GM19351 (cell line): ENCODE measurements around the gene FANCG.

ENCODE experiments used
- ATAC-seq: cut with Tn5 transposase; IDR thresholded peaks from one replicate; pipeline ENCODE4 v1.9.1; 2021; ENCODE audit warnings: mild to moderate bottlenecking, moderate library complexity; ENCODE audit not compliant: unreplicated experiment

The FANCG gene

GRCh38 chr9:35069020-35069419, 10.7 kb downstream of the FANCG start:
- ATAC-seq: no peak

DNA sequence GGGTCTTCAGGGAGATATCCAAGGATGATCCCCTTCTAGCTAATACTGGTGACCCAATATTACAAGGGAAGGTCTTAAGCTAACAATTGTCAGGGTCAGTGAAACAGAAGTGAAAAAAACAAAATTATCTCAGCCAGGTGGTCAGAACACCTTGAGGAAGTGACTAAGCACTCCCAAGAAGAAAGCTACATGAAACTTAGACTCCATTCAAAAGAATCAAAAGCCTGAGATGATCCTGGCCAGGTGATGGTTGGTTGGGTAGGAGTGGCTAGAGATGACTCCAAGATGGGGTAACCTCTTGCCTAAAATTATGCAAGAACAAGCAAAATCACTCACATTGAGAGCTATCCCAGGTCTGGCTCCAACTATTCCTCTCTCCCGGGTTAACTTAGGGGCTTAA, 12.7 kb downstream of the FANCG start:
- ATAC-seq: no peak

DNA sequence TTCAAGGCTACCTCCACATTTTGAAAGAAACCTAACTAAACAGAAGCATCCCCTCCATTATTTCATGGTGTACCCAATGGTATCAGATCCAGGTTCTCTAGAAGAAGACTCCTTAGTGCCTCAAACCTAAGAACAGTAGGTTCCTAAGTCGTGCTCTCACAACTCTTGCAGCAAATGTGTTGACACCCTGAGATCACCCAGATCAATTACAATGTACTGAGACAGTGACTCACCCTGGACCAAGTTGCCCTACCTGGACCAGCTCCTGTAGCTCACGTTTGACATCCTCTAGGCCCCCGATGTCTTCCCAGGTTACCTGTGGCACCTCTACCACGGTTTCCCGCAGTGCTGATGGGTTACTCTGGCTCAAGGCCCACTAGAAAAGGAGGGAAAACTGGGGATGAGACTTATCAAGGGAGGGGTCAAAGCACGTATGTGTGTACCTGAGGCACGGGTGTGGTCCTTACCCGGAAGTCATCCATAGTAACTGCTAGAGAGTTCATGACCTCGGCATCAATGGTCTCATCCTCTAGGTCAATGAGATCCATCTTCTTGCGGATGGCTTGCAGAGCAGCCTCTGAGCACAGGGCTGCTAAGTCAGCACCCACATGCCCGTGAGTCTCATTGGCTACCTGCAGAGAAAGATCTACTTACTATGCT, 19.1 kb downstream of the FANCG start:
- ATAC-seq: no peak

GRCh38 chr9:35059438-35059837, 20.3 kb downstream of the FANCG start:
- no peak for ATAC-seq

DNA sequence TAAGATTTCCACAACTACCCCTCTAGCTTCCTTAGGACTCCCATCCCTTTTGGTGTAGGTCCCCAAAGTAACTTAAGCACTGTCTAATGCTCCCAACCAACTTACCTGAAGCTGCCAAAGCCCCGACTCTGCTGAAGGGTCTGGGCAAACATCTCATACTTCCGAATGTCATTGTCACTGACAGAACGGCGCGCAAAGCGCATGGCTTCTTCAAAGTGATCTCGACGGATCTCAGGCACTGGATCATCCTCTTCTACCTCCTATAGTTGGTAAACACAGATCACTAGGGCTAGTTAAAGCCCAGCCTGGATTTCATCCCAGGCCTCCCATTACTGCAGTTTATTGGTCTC, 22.5 kb downstream of the FANCG start:
- ATAC-seq: no peak

DNA sequence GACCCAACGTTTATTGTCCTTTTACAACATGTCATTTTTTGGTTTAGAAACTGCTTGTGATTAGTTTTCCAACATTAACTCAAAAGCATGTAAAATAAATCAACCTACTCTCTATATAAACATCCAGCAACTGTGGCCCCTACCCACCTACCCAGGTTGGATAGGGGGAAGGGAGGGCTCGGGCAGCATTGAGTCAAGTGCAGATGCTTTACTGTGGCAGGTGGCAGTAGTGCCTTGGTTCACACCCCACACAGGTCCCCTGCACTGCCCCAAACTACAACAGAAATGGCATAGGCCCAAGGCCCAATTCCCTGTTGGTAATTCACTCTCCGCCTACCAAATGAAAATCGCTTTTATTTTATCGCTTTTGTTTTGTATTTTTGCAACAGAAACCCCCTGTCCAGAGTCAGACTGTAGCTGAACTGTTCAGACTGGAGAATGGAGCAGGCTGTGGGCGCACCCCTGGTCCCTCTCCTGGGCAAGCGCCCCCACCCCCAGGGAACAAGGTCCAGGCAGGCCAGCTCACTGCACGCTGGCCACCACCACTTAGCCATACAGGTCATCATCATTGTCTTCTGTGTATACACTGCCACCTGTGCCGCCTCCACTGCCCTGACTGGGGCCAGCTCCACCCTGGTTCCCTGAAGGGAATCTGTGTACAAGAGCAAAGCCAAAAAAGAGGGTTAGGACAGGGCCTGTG, 23.0 kb downstream of the FANCG start:
- ATAC-seq: no peak

- ATAC-seq: no peak
These were observed 24.7 kb downstream of the FANCG start for GRCh38 chr9:35054871-35055644.

DNA sequence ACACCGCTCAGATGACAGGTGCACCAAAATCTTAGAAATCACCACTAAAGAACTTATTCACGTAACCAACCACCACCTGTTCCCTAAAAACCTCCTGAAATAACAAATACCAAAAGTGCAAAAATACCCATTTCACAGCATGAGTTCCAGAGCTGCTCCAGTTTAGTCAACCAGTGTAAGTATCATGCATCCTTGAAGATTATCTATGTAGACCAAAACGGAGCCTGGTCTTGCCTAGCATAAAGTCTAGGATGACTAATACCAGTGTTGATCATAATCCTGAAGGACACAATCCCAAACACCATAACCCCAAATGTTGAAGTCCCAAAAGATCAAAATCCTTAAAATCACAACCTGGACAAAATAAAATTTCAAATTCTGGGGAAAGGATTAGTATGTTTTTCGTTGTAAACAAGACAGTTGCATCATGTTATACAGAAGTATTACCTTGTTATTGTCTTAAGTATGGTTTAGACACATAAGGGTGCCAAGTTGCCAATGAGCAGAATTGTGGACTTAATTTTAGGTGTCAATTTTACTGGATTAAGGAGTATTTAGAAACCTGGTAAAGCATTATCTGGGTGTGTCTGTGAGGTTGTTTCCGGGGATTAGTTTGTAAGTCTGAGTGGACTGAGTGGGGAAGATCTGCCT, 25.4 kb downstream of the FANCG start:
- ATAC-seq: no peak

GRCh38 chr9:35051069-35051967, 28.4 kb downstream of the FANCG start:
- no peak for ATAC-seq

GRCh38 chr9:35048511-35048910, 31.2 kb downstream of the FANCG start:
- no peak for ATAC-seq

DNA sequence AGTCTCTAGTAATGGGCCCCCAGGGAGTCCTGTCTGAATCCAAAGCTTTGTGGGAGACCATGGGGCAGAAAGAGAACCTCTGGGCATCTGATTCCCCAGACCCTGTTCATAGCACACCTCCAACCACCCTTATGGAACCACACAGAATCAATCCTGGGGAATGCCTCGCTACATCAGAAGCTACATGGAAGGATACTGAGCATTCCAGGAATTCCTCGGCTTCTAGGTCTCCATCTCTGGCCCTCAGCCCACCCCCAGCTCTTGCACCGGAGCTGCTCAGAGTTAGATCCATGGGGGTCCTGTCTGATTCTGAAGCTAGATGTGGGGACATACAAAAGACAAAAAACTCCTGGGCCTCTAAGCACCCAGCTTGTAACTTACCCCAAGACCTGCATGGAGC, 35.7 kb downstream of the FANCG start:
- no peak for ATAC-seq

DNA sequence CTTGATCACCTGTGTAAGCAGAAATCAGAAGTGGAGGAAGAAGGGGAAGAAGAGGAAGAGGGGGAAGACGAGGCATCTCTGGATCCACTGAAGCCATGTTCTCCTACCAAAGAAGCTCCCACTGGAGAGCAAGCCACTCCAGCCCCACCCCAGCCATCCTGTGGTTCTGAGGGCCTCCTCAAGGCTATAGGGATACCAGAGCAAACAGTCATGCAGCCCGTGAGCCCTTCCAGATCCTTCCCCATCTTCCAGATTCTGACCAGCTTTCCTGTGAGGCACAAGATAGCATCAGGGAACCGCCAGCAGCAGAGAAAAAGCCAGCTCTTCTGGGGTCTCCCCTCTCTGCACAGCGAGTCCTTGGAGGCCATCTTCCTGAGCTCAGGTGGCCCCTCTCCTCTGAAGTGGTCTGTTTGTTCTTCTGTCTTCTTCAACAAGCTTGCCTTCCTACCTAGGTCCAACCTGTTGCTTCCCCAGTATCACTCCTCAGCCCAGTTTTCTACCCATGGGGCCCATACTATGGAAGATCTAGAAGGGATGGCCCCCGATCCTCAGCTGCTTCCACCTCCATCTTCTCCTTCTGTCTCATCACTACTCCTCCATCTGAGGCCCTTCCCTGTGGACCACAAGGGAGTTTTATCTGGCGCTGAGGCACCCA, 36.7 kb downstream of the FANCG start:
- ATAC-seq: no peak

DNA sequence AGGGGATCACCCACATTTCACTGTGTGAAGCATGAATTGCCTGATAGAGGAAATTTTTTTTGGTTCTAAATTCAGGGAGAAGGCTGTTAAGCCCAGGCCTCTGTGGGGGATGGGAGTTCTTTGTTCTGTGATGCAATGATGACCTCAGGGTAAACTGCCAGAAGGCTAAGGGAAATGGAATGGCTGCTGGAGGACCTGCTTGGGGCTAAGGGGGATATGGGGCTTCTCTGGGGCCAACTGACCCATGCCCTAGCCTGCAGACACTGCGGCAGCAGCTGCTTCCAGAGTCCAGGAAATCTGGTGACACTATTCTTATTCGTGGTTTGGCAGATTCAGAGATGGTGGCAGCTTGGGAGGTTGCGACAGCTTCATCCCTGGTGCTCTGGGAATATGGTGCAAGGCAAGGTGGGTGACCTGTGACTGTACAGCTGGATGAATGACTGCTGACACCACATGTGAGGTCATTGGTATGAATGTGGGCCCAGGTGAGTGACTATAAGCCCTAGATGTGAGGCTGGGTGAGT, 37.6 kb downstream of the FANCG start:
- ATAC-seq: no peak

DNA sequence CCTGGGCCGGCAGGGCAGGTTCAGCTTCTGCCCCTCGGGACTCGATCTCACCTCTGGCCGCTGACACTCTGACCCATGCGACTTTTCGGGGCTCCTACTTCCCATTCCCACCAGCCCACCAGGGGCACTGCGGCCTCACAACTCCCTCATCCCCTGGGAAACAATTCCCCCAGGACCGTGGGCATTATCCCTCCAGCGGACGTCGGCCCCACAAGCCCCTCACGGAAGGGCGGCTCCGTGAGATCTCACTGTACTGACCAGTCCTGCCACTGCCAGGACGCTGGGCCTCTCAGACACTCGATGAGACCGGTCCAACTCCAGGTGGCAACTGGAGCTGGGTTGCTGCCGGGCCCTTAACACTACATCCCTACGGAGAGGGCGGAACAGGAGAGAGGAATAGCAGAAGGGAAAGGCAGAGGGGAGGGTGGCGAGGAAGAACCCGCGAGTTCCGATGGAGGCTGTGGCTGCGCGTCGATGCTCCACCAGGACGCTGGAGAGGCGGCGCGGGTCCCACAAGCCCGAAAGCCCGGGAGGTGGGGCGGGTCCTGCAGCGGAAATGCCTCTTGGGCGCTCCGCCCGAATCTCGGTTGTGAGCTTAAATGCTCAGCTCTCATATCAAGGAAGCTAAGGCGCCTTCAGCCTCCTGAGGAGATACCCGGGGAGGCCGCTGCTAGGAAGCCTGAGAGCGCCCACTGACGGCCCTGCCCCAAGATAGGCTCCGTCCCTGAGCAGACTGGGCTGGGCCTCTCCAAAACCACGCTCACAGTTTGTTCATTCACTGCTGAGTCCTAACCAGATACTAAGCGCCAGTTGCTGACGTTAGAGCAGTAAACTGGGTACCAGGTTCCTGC, 43.7 kb downstream of the FANCG start:
- ATAC-seq: no peak

GRCh38 chr9:35033101-35033500, 46.6 kb downstream of the FANCG start:
- no peak for ATAC-seq

DNA sequence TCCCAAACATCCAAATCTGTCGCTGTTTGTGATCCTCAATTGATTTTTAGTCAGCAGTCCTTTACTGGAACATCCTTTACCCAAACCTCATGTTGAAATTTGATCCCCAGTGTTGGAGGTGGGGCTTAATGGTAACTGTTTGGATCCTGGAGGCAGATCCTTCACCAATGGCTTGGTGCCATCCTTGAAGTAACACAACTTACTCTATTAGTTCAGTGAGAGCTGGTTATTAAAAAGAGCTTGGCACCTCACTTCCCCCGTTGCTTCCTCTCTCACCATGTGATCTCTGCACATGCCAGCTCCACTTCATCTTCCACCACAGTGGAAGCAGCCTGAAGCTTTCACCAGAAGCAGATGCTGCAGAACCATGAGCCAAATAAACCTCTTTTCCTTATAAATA, 49.9 kb downstream of the FANCG start:
- no peak for ATAC-seq

DNA sequence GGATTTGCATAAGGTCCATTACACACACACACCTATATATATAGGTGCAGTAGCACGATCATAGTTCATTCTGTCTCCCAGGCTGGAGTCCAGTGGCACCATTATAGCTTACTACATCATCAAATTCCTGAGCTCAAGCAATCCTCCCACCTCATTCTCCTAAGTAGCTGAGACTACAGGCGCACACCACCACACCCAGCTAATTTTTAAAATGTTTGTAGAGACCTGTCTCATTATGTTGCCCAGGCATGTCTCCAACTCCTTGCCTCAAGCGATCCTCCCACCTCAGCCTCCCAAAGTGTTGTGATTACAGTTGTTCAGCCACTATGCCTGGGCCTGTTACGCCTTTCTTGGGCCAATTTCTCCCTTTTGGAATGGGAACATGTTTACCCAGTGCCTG, 50.5 kb downstream of the FANCG start:
- no peak for ATAC-seq

GRCh38 chr9:35028341-35028740, 51.4 kb downstream of the FANCG start:
- ATAC-seq: no peak

GRCh38 chr9:35027860-35028259, 51.9 kb downstream of the FANCG start:
- no peak for ATAC-seq
